ENCODE data around the gene PRRX2.

Gene PRRX2

GRCh38 chr9:129641750-129642585 is 23.5 kb upstream of the PRRX2 start, which contains the start of gene ASB6:
ASB6 (minus strand) TSS chr9:129642151; CDS start chr9:129641999, 152 bp downstream.
- H3K4me3 ChIP-seq (ENCODE audit: low read depth, low read length): peak within 1 kb of the TSS; percentile 94
- DNase-seq (ENCODE audit: low read depth): peak; percentile 94
- in situ Hi-C loops (cut with HindIII; ENCODE audit: low sequenced_read_pairs): no loop called here
- TF ChIP-seq, protein P1, sequence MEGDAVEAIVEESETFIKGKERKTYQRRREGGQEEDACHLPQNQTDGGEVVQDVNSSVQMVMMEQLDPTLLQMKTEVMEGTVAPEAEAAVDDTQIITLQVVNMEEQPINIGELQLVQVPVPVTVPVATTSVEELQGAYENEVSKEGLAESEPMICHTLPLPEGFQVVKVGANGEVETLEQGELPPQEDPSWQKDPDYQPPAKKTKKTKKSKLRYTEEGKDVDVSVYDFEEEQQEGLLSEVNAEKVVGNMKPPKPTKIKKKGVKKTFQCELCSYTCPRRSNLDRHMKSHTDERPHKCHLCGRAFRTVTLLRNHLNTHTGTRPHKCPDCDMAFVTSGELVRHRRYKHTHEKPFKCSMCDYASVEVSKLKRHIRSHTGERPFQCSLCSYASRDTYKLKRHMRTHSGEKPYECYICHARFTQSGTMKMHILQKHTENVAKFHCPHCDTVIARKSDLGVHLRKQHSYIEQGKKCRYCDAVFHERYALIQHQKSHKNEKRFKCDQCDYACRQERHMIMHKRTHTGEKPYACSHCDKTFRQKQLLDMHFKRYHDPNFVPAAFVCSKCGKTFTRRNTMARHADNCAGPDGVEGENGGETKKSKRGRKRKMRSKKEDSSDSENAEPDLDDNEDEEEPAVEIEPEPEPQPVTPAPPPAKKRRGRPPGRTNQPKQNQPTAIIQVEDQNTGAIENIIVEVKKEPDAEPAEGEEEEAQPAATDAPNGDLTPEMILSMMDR (IDR thresholded peaks at IDR 0.05; ENCODE audit: low read depth, low read length, missing control alignments): peak; percentile 87

DNA sequence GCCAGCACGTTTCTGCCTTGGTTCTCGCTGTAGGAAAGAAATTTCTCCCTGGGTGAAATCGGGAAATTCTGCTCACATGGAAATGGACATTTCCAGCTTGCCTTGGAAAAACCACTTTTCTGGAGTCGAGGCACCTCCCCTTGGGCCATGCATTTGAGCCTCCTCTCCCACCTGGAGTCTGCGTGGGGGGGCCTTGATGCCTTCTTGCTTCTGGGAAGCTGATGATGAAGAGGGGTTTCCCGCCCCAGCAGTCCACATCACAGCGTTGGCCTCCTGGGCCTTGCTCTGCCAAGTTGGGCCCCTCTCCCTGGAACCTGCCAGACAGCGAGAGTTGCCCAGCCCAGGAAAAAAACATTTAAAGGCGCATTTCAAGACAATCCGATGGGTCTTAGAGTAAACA is 21.7 kb upstream of the PRRX2 start:
- H3K4me3 ChIP-seq (ENCODE audit: low read depth, low read length): no peak overlapping the region
- no peak for DNase-seq (ENCODE audit: low read depth)
- TF ChIP-seq, protein P1 (IDR thresholded peaks at IDR 0.05; ENCODE audit: low read depth, low read length, missing control alignments): no peak
- in situ Hi-C loops (cut with HindIII; ENCODE audit: low sequenced_read_pairs): no loop called here

DNA sequence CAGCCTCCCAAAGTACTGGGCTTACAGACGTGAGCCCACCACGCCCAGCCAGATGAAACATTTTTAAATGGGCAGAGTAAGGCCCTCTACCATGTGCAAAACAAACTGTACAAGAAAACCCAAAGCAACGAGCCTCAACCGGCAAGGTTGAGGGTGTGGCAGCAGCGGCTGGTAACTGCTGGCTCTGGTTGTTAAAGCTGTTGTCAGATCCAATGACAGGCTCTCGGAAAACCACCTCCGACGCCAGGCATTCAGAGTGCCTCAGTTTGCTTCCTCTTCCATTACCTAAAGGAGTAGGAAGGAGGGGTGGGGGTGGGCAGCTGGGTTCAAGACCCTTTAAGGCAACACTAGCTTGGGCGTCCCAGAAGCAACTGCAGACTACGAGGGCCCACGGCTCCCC is 21.1 kb upstream of the PRRX2 start:
- in situ Hi-C loops (cut with HindIII; ENCODE audit: low sequenced_read_pairs): no loop called here
- no peak overlapping the region for H3K4me3 ChIP-seq (ENCODE audit: low read depth, low read length)
- TF ChIP-seq, protein P1 (IDR thresholded peaks at IDR 0.05; ENCODE audit: low read depth, low read length, missing control alignments): no peak
- no peak for DNase-seq (ENCODE audit: low read depth)

- TF ChIP-seq, protein P1 (IDR thresholded peaks at IDR 0.05; ENCODE audit: low read depth, low read length, missing control alignments): no peak
- H3K4me3 ChIP-seq (ENCODE audit: low read depth, low read length): no peak overlapping the region
- in situ Hi-C loops (cut with HindIII; ENCODE audit: low sequenced_read_pairs): no loop called here
- no peak for DNase-seq (ENCODE audit: low read depth)
Observed at GRCh38 chr9:129644902-129645301, 20.5 kb upstream of the PRRX2 start.

GRCh38 chr9:129646252-129646651 is 19.2 kb upstream of the PRRX2 start:
- in situ Hi-C loops (cut with HindIII; ENCODE audit: low sequenced_read_pairs): no loop called here
- no peak for DNase-seq (ENCODE audit: low read depth)
- no peak overlapping the region for H3K4me3 ChIP-seq (ENCODE audit: low read depth, low read length)
- TF ChIP-seq, protein P1 (IDR thresholded peaks at IDR 0.05; ENCODE audit: low read depth, low read length, missing control alignments): no peak

DNA sequence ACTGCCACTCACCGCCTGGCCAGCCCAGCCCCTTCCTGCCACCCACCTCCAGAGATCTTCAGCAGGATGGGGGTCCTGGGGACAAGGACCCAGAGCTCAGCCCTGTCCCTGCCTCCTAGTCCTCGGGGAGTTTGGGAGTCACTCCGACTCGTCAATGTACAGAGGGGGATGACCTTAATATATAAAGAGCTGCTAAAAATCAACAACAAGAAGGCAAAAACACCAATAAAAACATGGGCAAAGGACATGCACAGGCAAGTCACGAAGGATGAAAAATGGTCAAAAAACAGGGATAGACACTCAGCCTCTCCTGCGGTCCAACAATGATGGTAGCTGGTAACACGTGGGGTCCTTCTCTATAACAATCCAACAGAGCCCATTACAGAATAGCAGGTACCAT is 18.8 kb upstream of the PRRX2 start:
- in situ Hi-C loops (cut with HindIII; ENCODE audit: low sequenced_read_pairs): no loop called here
- no peak overlapping the region for H3K4me3 ChIP-seq (ENCODE audit: low read depth, low read length)
- TF ChIP-seq, protein P1 (IDR thresholded peaks at IDR 0.05; ENCODE audit: low read depth, low read length, missing control alignments): no peak
- DNase-seq (ENCODE audit: low read depth): no peak
